Muscle of leg (tissue), 11 donors: ENCODE measurements around the gene TEAD1. TPM values are rescaled to one million over a fixed set of nuclear protein-coding genes. Genes with fewer than 3 reads are reported as not detected.
A peak's percentile ranks its signal among the peaks of the same experiment; 100 is the strongest.

Experiments used
- DNase-seq: peaks from one replicate; pipeline ENCODE4 v3.0.0; 2013
- H3K27ac ChIP-seq: one replicate; pipeline ENCODE4 v1.5.1; 2013; ENCODE audit warnings: mild to moderate bottlenecking, low read length, control low read depth
- H3K27me3 ChIP-seq: one replicate; pipeline ENCODE4 v1.6.1; 2013; ENCODE audit warnings: low read length; ENCODE audit not compliant: control insufficient read depth, insufficient read depth
- H3K36me3 ChIP-seq: one replicate; pipeline ENCODE4 v1.6.1; 2013; ENCODE audit warnings: low read length; ENCODE audit not compliant: control insufficient read depth, insufficient read depth
- H3K4me1 ChIP-seq: one replicate; pipeline ENCODE4 v1.6.1; 2013; ENCODE audit warnings: low read length; ENCODE audit not compliant: control insufficient read depth, insufficient read depth
- H3K4me3 ChIP-seq: one replicate; pipeline ENCODE4 v1.5.1; 2013; ENCODE audit warnings: low read length, control low read depth
- H3K9me3 ChIP-seq: replicated peaks from 2 replicates; pipeline ENCODE4 v1.6.1; 2013; ENCODE audit warnings: low read depth, low read length; ENCODE audit not compliant: control insufficient read depth
- WGBS: methylation state at CpG from one replicate; pipeline ENCODE4 v1.1.5; 2013; ENCODE audit warnings: missing lambda C conversion rate; ENCODE audit not compliant: insufficient coverage; 5-methylcytosine and 5-hydroxymethylcytosine counted together
- polyA plus RNA-seq, 8 donors: library from polyadenylated mRNA; unstranded; fragments of 120-200 nt; gene quantifications; one replicate each; pipeline versions ENCODE4 v1.2.1 to v1.2.3, GENCODE V29; 2013; ENCODE audit warnings: inconsistent platforms in 1 of 8, low replicate concordance in 1 of 8; ENCODE audit not compliant: insufficient read length in 8 of 8, insufficient read depth in 1 of 8
- total RNA-seq: library from RNA; stranded (reverse); fragments of 120-200 nt; gene quantifications from one replicate; pipeline ENCODE4 v1.2.4, GENCODE V29; 2013

The TEAD1 gene
- total and polyA plus RNA-seq, 9 donors, result 53.9 to 104 (median 81.5) TPM

- H3K4me1 ChIP-seq, result peaks cover 26% of the 10 kb centered on the region
- no peak for DNase-seq
- H3K27ac ChIP-seq, result no peak overlapping the region
- no peaks in the 10 kb centered on the region for H3K27me3 ChIP-seq
- no peaks in the 10 kb centered on the region for H3K36me3 ChIP-seq
- no peak overlapping the region for H3K4me3 ChIP-seq
- WGBS, result 0% methylated on average over 1 of the region's 2 CpGs
- H3K9me3 ChIP-seq, result no peaks in the 10 kb centered on the region
Measured at GRCh38 chr11:12800871-12801270, 126.7 kb downstream of the TEAD1 start.

GRCh38 chr11:12801976-12802375 lies 127.8 kb downstream of the TEAD1 start:
- Histone ChIP-seq H3K9me3 (no peaks in the 10 kb centered on the region), H3K27me3 (no peaks in the 10 kb centered on the region), H3K4me1 (peaks cover 26% of the 10 kb centered on the region), H3K36me3 (no peaks in the 10 kb centered on the region), H3K27ac (no peak overlapping the region), H3K4me3 (no peak overlapping the region)
- WGBS, result no CpG with 5 or more reads among the region's 1 CpG
- DNase-seq, result no peak

GRCh38 chr11:12802418-12803085 lies 128.3 kb downstream of the TEAD1 start:
- Histone ChIP-seq H3K36me3 (no peaks in the 10 kb centered on the region), H3K9me3 (no peaks in the 10 kb centered on the region), H3K4me1 (peaks cover 26% of the 10 kb centered on the region), H3K27ac (peak overlapping the region; percentile 37), H3K27me3 (no peaks in the 10 kb centered on the region), H3K4me3 (no peak overlapping the region)
- peak; percentile 33 for DNase-seq
- 88% methylated on average over 7 of the region's 16 CpGs for WGBS

GRCh38 chr11:12803086-12803826 lies 129.0 kb downstream of the TEAD1 start:
- no peaks in the 10 kb centered on the region for H3K36me3 ChIP-seq
- no peak overlapping the region for H3K4me3 ChIP-seq
- peak overlapping the region; percentile 37 for H3K27ac ChIP-seq
- no peak for DNase-seq
- no peaks in the 10 kb centered on the region for H3K27me3 ChIP-seq
- H3K9me3 ChIP-seq, result no peaks in the 10 kb centered on the region
- H3K4me1 ChIP-seq, result peaks cover 28% of the 10 kb centered on the region
- WGBS, result no CpG with 5 or more reads among the region's 7 CpGs

- Histone ChIP-seq H3K36me3 (peaks cover 3% of the 10 kb centered on the region), H3K4me3 (no peak overlapping the region), H3K9me3 (no peaks in the 10 kb centered on the region), H3K4me1 (peaks cover 32% of the 10 kb centered on the region), H3K27me3 (no peaks in the 10 kb centered on the region), H3K27ac (no peak overlapping the region)
- 100% methylated on average over 1 of the region's 2 CpGs for WGBS
- no peak for DNase-seq
Measured at GRCh38 chr11:12806113-12806512, 131.9 kb downstream of the TEAD1 start.

- H3K27me3 ChIP-seq, result no peaks in the 10 kb centered on the region
- no peak for DNase-seq
- no peak overlapping the region for H3K4me3 ChIP-seq
- H3K9me3 ChIP-seq, result no peaks in the 10 kb centered on the region
- H3K4me1 ChIP-seq, result peaks cover 28% of the 10 kb centered on the region
- no peak overlapping the region for H3K27ac ChIP-seq
- 88% methylated on average over 4 of the region's 6 CpGs for WGBS
- peaks cover 3% of the 10 kb centered on the region for H3K36me3 ChIP-seq
Measured at GRCh38 chr11:12807621-12808020, 133.4 kb downstream of the TEAD1 start.

GRCh38 chr11:12808519-12808918 lies 134.3 kb downstream of the TEAD1 start:
- H3K4me1 ChIP-seq, result peaks cover 28% of the 10 kb centered on the region
- no peak overlapping the region for H3K4me3 ChIP-seq
- peaks cover 3% of the 10 kb centered on the region for H3K36me3 ChIP-seq
- no peaks in the 10 kb centered on the region for H3K27me3 ChIP-seq
- H3K9me3 ChIP-seq, result no peaks in the 10 kb centered on the region
- no peak overlapping the region for H3K27ac ChIP-seq
- no peak for DNase-seq
- WGBS, result no CpG with 5 or more reads among the region's 1 CpG

- peaks cover 34% of the 10 kb centered on the region for H3K4me1 ChIP-seq
- H3K27ac ChIP-seq, result no peak overlapping the region
- WGBS, result 93% methylated on average over 2 of the region's 3 CpGs
- DNase-seq, result no peak
- no peaks in the 10 kb centered on the region for H3K27me3 ChIP-seq
- no peaks in the 10 kb centered on the region for H3K9me3 ChIP-seq
- H3K36me3 ChIP-seq, result peaks cover 3% of the 10 kb centered on the region
- H3K4me3 ChIP-seq, result no peak overlapping the region
Measured at GRCh38 chr11:12809364-12809763, 135.1 kb downstream of the TEAD1 start.

GRCh38 chr11:12809864-12810567 lies 135.8 kb downstream of the TEAD1 start:
- peak overlapping the region; percentile 22 for H3K27ac ChIP-seq
- H3K4me1 ChIP-seq, result peaks cover 40% of the 10 kb centered on the region
- H3K9me3 ChIP-seq, result no peaks in the 10 kb centered on the region
- no peak overlapping the region for H3K4me3 ChIP-seq
- peaks cover 3% of the 10 kb centered on the region for H3K36me3 ChIP-seq
- DNase-seq, result peak; percentile 84
- WGBS, result 40% methylated on average over 1 of the region's 12 CpGs
- H3K27me3 ChIP-seq, result no peaks in the 10 kb centered on the region

GRCh38 chr11:12810568-12810894 lies 136.3 kb downstream of the TEAD1 start:
- Histone ChIP-seq H3K27ac (peak overlapping the region; percentile 22), H3K4me3 (no peak overlapping the region), H3K9me3 (no peaks in the 10 kb centered on the region), H3K36me3 (peaks cover 3% of the 10 kb centered on the region), H3K4me1 (peaks cover 41% of the 10 kb centered on the region), H3K27me3 (no peaks in the 10 kb centered on the region)
- peak; percentile 64 for DNase-seq
- 60% methylated on average over 1 of the region's 5 CpGs for WGBS
